Measurements from ENCODE around the gene SIVA1.
"Not testable (repeated sequence)": the region's sequence is repeated elsewhere in the genome, so short reads cannot be mapped to it uniquely, and the experiment has no call there.

SIVA1 gene

DNA sequence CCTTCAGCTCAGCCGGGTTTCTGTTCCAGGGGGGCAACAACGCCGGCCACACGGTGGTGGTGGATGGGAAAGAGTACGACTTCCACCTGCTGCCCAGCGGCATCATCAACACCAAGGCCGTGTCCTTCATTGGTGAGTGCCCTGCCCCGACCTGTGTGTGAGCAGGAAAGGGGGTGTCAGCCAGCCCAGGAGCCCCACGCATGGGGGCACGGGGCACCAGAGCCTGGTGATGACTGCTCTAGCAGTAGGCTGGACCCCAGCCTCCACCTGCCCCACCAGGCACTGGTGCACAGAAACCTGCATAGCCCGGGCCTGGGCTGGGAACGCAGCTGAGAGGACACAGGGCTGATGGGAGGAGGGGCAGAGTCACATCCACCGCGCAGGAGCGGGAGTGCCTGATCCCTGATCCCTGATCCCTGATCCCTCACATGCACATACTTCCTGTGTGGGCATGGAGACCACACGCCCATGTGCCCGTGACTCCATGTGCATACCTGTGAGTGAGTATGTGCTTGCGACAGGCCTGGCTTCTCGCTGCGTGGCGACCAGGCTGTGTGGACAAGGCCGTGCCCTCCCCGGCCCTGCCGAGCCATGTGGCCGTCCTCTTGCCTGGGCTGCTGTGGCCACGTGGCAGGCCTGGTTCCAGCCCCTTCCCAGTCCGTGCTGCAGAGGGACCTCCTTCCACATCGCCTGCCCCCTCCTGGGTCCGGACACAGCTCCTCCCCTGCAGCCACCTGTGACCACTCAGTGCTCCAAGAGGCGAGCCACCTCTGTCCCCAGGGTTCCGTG is 17.8 kb upstream of the SIVA1 start:
- no peak for DNase-seq

- DNase-seq = peak; percentile 65
Observed at GRCh38 chr14:104735830-104736642, 16.9 kb upstream of the SIVA1 start.

- DNase-seq = no peak
Observed at GRCh38 chr14:104738375-104739019, 14.4 kb upstream of the SIVA1 start.

GRCh38 chr14:104739026-104739425 is 13.9 kb upstream of the SIVA1 start:
- no peak for DNase-seq

DNA sequence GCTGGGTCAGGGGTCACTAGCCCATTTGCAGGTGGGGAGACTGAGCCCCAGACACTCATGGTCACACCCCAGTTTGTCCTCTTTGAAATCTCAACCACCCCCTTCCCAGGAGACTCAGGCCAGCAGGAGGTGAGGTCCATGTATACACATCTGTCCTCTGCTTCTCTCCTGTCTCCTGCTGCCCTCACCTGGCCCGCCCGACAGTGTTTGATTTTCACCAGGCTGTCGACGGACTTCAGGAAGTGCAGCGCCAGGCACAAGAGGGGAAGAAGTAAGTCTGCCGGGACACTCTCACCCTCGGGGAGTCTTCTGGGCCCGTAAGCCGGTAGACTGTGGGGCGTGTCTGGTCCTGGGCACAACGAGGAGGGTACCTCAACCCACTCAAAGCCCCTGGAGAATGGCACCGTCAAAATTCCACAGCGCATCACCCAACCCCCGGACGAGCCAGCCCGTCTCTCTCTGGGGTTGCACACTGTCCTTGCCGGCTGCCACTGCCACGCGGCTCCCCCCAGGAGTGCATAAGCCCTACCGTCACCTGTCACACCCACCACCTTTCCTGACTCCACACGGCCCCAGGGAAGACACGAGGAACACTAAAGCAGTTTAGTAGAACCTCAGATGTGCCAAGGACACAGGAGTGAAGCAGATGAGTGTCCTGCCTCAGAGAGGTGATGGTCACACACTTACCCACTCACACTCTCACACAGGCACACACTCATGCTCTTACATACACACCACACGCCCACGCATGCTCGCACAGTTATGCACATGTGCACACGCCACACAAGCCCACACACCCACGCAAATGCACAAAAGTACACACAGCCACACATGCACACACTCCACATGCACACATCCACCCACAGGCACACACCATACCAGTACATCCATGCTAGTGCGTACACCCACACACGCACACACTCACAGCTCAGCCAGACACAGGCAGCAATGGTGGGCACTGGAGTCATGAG is 13.1 kb upstream of the SIVA1 start:
- DNase-seq = no peak

- DNase-seq = no peak
Observed at GRCh38 chr14:104741108-104741802, 11.7 kb upstream of the SIVA1 start.

DNA sequence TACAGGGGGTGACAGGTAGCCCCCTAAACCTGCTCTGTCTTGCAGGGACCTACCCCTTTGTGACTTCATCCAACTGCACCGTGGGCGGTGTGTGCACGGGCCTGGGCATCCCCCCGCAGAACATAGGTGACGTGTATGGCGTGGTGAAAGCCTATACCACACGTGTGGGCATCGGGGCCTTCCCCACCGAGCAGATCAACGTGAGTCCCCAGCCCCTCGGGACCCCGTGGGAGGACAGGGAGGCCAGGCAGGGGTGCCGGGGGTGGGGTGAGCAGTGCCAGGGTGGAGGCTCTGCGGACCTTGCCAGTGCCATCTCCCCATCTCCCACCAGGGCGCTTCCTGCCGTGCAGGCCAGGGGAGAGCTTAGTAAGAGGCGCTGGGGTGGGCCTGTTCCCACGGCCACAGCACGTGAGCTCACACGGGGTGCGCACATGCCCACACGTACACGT is 11.1 kb upstream of the SIVA1 start:
- DNase-seq = no peak

- no peak for DNase-seq
Observed at GRCh38 chr14:104742586-104743455, 10.1 kb upstream of the SIVA1 start.

- peak; percentile 60 for DNase-seq
Observed at GRCh38 chr14:104743461-104744380, 9.2 kb upstream of the SIVA1 start.

DNA sequence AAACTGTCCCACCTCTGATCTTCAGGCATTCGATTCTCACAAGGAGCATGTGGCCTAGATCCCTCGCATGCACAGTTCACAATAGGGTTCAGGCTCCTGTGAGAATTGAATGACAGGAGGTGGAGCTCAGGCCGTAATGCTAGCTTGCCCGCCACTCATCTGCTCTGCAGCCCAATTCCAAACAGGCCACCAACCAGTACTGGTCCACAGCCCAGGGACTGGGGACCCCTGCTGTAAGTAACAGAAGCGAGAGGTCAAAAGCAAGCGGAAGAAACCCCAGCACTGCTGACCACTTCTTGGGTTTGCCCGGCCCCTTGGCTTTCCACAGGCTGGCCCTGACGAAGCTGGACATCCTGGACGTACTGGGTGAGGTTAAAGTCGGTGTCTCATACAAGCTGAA is 8.5 kb upstream of the SIVA1 start:
- no peak for DNase-seq

DNA sequence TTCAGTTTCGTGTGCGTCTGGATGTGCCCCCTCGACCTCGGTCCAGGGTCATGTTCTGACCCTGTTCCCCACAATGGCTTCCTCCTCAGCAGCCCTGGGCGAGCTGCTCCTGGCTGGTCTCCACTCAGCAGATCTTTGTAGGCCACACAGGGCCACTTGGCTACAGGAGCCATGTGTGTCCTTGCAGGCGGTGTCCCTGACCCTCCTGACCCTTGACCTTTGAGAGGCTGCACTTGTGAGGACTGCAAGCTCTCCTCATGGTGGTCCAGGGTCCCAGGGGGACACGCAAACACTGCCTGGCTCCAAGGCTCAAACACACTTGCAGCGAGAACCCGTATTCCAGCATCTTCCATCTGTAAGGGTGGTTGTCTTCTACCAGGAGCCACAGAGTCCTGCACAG is 7.5 kb upstream of the SIVA1 start:
- no peak for DNase-seq

- no peak for DNase-seq
Observed at GRCh38 chr14:104746071-104746545, 6.8 kb upstream of the SIVA1 start.

DNA sequence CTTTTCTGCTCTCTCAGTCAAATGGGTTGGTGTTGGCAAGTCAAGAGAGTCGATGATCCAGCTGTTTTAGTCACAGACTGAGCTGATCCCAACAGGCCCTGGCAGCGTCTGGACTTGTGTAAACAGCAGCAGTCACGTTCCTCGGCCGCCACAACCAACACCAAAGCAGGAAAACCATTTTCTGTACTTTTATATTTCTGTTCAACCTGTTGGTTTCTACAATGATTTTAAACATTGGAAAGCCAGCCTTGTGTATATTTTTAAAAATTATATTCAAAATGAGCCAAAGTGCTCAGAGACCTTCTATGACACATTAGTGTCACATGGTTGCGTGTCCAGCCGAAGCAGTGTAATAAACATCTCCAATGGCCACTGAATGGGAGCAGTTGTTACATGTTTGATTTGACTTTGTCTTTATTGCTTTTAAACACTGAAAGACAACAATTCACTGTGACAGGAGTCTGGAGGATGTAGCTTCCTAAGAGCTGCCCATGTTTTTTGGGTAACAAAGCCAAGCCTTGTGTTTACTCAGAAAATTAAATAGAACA is 5.9 kb upstream of the SIVA1 start:
- no peak for DNase-seq

- DNase-seq = no peak
Observed at GRCh38 chr14:104747876-104748275, 5.1 kb upstream of the SIVA1 start.

DNA sequence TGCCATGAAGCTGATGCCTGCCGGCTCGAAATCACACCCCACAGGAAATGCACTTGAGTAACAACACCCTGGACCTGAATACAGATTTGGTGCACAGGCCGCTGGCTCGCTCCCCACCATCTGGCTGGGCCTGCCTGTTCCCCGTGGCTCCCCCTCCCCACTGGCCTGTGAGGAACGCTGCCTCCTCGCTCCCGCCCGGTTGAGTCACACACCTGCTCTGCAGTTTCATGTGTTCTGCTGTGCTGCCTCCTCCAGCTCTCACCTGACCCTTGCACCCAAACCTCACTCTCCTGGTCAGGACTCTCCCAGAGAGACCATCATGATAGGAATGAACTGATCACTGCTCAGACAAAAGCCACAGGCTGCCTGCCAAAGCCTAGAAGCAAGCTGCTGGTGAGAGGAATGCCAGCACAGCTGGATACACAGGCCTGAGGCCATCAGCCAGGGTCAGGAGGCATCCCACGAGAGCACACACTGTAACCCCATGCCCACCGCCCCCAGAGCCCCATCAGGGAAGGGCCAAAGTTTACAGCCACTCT is 3.8 kb upstream of the SIVA1 start:
- peak; percentile 55 for DNase-seq

- DNase-seq = peak; percentile 55
Observed at GRCh38 chr14:104750056-104750752, 2.7 kb upstream of the SIVA1 start.

DNA sequence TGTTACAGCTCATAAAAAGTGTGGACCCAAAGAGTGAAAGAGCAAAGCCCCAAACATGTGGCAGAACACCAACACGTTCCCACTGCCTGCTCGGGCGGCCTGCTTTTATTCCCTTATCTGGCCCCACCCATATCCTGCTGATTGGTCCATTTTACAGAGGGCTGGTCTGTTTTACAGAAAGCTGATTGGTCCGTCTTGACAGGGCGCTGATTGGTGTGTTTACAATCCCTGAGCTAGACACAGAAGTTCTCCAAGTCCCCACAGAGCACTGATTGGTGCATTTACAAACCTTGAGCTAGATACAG is 2.2 kb upstream of the SIVA1 start:
- not testable (repeated sequence) for DNase-seq

Data from fibroblast of skin of scalp (primary cell).